GM21723 (cell line): ENCODE results near the gene PEX6.
"Not testable (repeated sequence)": the region's sequence is repeated elsewhere in the genome, so short reads cannot be mapped to it uniquely, and the experiment has no call there.

ENCODE experiments used
- ATAC-seq: cut with Tn5 transposase; IDR thresholded peaks from one replicate; pipeline ENCODE4 v1.9.1; 2021; ENCODE audit warnings: mild to moderate bottlenecking, moderate library complexity; ENCODE audit not compliant: unreplicated experiment

The PEX6 gene

DNA sequence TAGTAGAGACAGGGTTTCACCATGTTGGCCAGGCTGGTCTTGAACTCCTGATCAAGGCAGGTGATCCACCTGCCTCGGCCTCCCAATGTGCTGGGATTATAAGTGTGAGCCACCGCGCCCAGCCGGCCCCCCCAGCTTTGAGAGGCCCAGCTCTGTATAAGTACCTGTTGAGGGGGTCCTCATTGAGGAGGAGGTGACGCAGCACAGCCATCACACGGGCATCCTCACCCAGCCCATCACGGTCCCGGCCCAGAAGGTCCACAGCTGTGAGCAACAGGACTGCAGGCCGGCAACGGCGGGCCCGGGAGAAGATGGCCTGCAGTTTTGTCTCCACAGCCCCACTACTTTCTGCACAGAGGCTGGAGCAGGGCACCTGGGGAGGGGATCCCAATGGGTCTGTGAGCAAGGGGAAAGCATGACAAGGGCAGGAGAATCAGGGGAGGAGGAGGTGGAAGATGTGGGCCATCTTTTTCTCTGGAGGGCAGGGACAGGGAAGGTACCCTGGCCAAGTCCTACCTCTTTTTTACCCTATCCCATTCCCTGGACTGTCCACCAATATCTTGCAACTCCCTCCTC, 10.8 kb downstream of the PEX6 start:
- ATAC-seq, result no peak

DNA sequence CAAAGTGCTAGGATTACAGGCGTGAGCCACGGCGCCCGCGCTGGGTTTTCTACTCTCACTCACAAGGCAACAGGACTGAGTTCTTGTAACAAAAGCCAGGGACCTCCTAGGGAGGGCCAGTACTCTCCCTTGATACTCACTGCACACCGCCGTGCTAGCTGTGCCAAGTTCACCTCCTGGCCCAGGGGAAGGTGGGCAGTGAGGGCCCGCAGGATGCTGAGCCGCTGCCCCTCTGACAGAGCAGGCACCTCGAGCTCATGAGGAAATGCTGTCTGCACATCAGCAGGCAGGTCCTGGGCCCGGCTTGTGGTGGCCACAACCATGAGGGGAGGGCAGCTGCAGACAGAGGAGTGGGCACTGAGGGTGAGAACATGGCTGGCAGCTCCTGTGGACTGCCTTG, 11.8 kb downstream of the PEX6 start:
- ATAC-seq, result no peak

DNA sequence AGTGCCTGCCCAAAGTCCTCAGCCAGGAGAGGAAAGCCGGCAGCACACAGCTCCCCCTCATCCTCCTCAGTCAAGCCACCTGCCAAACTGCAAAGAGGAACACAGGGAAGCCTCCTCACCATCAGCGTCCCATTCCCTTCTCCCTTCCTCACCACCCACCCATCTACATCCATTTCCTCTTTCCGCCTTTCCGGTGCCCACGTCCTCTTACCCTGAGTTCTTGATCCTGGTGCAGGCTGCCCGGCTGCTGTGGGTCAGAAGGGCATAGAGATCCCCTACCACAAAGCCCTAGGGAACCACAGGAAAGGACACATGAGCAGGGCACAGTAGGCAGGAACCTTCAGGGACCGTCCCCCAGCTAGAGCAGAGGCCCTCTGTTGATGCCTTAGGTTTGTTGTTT, 12.4 kb downstream of the PEX6 start:
- no peak for ATAC-seq

DNA sequence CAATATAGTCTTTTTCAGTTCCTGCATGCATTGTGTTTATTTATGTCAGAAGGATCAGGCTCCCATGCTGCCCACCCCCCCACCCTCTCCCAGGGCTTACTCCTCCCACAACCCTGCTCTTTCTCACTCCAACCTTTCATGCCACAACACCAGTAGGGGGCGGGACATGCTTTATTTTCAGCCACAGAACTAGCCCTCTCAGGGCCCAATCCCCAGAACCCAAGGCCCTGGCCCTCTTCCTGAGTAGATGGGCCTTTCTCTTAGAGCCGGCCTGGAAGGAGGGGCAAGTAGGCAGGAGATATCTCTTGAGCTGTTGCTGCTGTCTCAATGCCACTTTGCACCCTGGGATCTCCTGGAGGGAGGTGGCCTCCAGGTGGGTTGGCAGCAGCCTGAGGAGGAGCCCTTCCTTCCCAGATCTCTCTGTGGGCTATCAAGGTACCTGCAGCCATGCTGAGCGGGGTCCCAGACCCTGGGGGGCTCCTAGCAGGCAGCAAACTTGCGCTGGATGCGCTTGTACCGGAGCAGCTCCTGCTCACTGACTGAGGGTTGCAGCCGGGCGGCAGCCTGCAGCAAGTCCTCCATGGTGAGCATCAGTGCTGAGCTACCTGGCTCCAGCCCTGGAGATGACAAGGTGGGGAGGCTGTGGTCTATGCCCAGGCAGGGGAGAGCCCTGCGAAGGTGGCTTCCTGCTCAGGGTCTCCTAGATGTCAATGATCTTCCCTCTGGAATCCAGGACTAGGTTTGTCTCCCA, 15.0 kb downstream of the PEX6 start:
- ATAC-seq, result no peak

DNA sequence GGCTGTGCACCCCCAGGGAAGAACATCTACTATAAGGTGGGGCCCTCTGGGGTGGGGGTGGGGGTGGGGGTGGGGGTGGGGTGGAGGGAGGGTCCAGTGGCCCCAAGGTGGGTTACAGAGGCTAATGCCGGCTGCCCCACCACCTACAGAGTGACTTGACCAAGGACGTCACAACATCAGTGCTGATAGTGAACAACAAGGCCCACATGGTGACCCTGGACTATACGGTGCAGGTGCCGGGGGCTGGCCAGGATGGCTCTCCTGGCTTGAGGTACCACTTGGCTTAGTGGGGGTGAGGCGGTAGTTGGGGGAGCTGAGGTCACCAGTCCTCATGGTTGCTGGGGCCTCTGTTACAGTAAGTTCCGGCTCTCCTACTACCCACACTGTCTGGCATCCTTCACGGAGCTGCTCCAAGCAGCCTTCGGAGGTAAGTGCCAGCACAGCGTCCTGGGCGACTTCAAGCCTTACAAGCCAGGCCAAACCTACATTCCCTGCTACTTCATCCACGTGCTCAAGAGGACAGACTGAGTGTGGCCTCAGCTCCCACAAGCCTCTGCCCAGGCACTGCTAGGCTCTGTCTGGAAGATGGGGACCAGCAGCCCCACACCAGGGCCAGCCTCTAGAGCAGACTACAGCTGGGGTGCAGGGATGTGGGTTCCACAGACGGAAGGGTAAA, 15.7 kb downstream of the PEX6 start:
- no peak for ATAC-seq

DNA sequence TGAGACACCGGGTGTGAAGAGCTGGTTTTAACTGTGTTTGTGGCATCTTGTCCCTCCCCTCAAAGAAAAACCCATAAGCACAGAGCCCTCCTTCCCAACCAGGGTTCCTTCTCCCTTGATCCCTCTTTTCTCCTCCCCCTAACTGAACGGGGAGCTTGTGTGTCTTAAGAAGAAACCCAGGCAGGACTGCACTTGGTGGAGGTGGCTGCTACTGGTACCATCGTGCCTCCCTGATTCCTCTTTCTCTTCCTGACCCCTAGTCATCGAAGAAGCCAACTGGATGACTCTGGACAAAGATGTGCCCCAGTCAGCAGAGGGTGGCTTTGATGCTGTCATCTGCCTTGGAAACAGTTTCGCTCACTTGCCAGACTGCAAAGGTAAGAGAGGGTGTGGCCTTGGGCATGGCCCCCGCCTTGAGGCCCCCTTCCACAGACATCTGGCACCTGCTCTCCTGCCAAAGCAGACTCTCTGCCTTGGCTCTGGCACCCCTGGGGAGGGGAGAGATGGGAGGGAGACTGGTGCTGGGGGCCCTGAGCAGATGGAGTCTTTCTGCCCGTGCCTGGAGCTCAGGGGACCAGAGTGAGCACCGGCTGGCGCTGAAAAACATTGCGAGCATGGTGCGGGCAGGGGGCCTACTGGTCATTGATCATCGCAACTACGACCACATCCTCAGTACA, 16.3 kb downstream of the PEX6 start:
- ATAC-seq, result no peak

DNA sequence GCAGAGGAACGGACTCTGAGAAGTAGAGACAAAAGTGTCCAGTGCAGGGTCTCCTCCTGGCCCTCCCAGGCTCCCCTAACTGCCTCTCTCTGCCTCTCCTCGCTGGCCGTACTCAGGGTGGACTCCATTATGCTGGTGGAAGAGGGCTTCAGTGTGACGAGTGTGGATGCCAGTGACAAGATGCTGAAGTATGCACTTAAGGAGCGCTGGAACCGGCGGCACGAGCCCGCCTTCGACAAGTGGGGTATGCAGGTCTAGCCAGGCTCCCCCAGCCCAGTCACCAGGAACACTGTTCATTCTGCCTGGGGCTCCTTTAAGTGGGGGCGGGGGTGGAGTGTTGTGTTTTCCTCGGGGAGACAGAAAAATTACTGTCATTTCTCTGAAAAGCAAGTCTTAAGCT, 16.9 kb downstream of the PEX6 start:
- ATAC-seq, result no peak

DNA sequence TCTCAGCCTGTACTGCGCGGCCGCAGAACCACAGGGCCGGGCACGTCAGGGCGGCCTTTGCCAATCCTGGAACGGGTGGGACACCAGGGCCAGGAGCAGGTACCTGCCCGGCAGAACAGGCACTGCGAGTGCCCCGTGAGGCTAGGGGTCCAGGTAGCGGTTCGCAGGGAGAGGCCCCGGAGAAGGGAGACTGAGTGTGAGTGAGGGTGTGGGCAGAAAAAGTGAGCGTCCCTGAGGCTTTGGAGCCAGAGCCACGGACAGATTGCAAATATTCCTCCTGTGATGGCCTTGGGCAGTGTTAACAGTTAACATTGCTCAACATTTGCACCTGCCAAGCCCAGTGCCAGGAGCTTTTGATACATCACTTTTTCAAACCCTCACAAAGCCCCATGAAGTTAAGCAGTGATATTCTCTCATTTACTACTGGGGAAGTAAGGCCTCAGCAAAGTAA, 17.9 kb downstream of the PEX6 start:
- ATAC-seq, result no peak

DNA sequence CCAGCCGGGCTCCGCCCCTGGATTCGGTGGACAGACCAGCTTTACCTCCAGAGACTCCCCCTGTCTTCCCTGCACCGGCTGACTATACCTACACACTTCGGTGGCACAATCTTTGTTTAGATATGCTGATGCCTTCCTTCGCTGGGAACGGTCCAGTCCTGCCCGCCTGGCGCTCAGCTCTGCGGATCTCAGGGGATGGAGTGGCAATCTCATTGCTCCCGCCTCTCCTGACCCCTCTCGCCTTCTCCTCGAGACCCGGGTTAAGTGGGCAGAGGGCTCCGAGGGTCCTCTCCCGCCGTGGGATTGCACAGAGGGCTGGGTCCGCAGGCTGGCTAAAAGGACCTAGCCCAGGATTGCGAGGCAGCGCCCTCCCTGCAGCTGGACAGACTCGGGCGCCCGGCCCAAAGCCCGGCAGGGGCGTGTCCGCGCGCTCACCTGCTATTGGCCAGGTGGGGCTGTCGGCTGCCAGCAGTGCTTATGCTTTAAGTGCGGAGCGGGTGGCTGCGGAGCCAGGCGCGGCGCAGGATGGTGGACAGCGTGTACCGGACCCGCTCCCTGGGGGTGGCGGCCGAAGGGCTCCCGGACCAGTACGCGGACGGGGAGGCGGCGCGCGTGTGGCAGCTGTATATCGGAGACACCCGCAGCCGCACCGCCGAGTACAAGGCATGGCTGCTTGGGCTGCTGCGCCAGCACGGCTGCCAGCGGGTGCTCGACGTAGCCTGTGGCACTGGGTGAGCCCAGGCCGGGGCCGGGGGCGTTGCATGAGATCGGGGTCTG, 18.6 kb downstream of the PEX6 start, which contains the start of gene GNMT:
Gene GNMT, plus strand, starts transcription at position 512 of the 777 bp plus-strand sequence. Its CDS starts 14 bp downstream, at position 526.
- ATAC-seq, result no peak

DNA sequence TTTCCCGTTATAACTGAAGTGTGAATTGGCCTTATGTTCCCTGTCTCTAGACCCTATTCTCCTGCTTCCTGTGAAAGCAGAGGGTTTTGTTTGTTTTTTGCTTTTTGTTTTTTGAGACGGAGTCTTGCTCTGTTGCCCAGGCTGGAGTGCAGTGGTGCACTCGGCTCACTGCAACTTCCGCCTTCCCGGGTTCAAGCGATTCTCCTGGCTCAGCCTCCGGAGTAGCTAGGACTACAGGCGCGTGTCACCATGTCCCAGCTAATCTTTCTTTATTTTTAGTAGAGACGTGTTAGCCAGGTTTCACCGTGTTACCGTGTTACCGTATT, 19.1 kb downstream of the PEX6 start:
- no peak for ATAC-seq

DNA sequence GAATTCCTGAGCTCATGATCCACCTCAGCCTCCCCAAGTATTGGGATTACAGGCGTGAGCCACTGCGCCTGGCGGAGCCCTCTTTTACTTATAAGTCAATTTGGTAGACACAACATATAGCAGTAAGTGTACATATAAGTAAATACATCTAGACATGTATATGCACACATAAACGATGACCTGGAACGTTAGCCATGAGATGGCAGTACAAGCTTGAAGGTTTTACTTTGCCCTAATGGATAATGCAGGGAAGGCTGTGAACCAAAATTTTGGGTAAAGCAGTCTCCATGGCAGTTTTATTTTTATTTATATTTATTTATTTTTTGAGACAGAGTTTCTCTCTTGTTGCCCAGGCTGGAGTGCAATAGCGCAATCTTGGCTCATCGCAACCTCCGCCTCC, 20.9 kb downstream of the PEX6 start:
- no peak for ATAC-seq

DNA sequence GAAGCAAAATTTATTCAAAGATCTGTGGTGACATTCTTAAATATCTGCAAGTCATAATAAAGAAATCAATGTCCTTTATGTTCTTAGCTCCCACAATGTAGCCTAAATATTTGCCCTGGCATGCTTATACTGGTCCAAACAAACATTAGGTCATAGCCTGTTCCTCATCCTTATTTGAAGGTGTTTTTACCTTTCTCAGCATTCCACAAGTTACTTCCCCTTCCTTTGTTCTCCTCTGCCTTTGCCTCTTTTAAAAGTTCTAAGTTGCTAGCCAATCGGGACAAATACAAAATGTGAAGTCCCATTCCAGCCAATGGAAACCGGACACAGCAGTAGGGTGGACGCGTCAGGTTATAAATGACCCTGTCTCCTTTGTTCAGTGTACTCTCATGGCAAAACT, 24.6 kb downstream of the PEX6 start:
- not testable (repeated sequence) for ATAC-seq

DNA sequence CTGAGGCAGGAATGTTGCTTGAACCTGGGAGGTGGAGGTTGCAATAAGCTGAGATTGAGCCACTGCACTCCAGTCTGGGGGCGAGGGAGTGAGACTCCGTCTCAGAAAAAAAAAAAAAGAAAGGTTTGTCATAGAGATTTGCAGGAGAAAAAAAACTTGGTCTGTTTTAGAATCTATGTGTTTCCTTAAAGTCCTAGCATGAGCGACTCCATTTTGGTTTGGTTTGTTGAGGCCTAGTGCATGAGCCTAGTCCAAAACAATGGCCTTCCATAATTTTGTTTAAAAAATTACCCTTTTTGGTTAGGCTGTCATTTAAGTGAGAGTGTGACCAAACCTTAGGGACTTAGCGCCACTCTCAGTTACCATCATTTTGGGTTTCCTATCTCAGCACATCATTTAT, 26.6 kb downstream of the PEX6 start:
- ATAC-seq, result no peak

DNA sequence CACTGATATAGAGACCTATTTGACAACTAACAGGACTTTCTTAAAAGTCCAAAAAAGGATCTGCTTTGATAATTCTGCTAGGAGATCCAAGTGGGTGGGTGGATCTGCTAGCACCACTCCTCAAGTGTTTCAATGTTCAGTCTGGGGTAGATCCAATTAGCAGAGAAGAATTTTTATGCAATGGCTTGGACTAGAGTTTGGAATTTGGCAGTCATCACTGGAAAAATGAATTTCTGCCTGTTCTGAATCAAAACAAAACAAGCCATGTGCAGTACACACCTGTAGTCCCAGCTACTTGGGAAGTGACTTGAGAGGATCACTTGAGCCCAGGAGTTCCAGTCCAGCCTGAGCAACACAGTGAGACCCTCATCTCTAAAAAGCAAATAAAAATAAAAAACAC, 31.0 kb downstream of the PEX6 start:
- no peak for ATAC-seq

DNA sequence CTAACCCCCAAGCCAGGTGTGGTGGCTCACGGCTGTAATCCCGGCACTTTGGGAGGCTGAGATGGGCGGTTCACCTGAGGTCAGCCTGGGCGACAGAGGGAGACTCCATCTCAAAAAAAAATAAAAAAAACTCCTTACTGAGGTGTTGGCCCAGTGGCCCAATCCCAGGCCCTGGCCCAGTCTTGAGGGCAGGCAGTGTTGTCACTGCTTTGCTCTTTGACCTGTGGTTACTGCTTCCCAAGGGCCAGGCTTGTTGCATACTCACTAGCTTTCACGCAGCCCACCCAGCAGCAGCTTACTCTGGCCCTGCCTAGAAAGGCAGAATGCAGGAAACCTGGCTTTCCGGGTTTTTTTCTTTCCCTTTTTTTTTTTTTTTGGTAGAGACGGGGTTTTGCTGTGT, 36.5 kb downstream of the PEX6 start:
- no peak for ATAC-seq

DNA sequence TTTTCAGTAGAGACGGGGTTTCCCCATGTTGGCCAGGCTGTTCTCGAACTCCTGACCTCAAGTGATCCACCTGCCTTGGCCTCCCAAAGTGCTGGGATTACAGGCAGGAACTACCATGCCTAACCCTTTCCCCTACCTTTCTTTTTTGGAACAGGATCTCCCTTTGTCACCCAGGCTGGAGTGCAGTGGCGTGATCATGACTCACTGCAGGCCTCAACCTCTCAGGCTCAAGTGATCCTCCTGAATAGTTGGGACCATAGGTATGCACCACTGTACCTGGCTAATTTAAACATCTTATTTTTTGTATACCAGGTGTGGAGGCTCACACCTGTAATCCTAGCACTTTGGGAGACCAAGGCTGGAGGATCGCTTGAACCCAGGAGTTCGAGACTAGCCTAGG, 37.6 kb downstream of the PEX6 start:
- ATAC-seq, result not testable (repeated sequence)

DNA sequence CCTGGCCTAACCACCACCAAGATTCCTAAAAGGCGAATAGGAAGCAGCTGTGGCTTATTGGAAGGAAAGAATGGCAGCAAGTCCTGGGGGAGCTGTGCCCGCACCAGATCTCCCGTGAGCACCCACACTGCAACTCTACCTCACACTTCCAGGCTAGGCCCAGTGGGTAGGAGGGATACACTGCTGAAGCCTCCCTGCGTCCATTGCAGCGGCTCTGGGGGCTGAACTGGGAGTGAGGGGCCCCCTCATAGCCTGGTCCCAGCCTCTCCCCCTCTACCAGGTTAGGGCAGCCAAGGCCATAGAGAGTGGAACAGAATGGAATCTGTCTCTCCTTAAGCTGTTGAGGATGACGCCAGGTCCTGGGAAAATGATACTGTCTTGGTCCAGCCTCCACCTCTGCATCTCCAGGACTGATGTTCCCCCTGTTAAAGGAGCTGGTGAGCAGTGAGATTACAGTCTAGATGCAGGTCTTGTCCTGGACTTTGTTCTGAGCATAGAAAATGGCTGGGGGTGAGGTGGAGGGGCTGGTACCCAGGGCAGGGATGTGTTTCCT, 38.4 kb downstream of the PEX6 start:
- no peak for ATAC-seq

DNA sequence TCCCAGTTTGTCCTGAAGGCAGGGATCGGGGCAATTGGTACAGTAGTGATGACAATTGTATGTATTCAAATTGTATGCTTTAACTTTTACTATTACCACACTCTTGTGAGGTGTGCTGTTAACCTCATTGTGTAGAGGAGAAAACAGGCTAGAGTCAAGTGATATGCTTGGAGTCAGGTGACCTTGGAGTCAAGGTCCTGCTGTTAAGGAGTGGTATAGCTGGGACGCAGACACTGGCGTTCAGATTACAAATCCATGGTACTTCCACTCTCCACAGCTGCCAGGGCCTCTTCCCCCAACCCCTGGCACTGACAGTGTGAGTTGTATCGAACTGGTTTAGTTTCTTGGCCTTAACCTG, 39.2 kb downstream of the PEX6 start:
- ATAC-seq, result no peak

DNA sequence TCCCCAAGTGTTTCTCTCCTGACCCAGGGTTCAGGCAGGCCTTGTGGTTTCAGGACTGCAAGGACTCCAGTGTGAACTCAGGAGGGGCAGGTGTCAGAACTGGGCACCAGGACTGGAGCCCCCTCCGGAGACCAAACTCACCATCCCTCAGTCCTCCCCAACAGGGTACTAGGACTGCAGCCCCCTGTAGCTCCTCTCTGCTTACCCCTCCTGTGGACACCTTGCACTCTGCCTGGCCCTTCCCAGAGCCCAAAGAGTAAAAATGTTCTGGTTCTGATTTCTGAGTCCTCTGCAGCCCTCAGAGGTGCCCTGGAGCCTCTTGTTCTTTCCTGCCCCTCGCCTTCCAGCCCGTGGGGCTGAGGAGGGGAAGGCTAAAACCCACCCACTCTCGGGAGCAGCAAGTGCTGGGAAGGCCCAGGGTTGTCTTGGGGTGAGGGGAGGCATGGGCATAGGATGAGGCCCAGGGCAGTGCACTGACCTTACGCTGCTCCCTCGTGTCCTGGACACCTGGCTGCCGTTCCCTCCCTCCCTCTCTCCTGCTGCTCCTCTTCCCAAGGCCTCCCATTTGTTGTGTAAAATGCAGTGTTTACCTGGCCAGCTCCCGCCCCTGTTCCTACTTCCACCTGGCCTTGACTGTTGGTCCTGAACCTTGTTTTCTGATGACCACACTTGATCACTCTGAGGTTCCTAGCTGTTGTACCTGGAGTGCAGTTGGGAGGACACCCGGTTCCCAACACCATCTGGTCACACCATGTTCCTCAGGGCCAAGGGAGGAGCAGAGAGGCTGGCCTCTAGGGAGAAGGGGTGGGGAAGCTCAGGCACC, 39.8 kb downstream of the PEX6 start:
- ATAC-seq, result no peak

DNA sequence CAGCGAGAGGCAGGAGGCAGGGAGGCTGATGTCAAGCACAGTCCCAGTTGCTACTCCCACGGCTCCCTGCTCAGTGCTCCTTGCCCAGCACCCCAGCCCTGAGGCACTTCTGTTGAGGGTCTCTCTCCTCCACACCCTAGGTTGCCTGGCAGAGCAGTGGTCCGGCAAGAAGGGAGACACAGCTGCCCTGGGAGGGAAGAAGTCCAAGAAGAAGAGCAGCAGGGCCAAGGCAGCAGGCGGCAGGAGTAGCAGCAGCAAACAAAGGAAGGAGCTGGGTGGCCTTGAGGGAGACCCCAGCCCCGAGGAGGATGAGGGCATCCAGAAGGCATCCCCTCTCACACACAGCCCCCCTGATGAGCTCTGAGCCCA, 40.6 kb downstream of the PEX6 start:
- no peak for ATAC-seq
